RWPE2 (cell line): ENCODE data around the gene RBM4B.
A peak's percentile ranks its signal among the peaks of the same experiment; 100 is the strongest.
"Not testable (repeated sequence)": the region's sequence is repeated elsewhere in the genome, so short reads cannot be mapped to it uniquely, and the experiment has no call there.

Experiments used
- ATAC-seq: fragments of 200-7000 bp; cut with Tn5 transposase; 3 replicates; pipeline ENCODE4 v1.9.1; 2021; ENCODE audit warnings: low read depth
- DNase-seq: peaks from one replicate; pipeline ENCODE4 v3.0.0-alpha.2; 2020; ENCODE audit warnings: low spot score
- H3K27ac ChIP-seq: fragments of 450-650 bp; 2 replicates; pipeline ENCODE4 v1.5.1; 2017; ENCODE audit warnings: mild to moderate bottlenecking; ENCODE audit not compliant: poor library complexity, severe bottlenecking
- H3K27me3 ChIP-seq: fragments of 250-450 bp; sonication (Bioruptor Pico); 2 replicates; pipeline ENCODE4 v1.5.1; 2021; ENCODE audit warnings: mild to moderate bottlenecking, moderate library complexity; ENCODE audit not compliant: insufficient read depth, poor library complexity, severe bottlenecking
- H3K36me3 ChIP-seq: fragments of 250-450 bp; sonication (Bioruptor Pico); 2 replicates; pipeline ENCODE4 v1.5.1; 2020; ENCODE audit warnings: low read depth, mild to moderate bottlenecking, moderate library complexity
- H3K4me1 ChIP-seq: fragments of 250-450 bp; sonication (Bioruptor Pico); 2 replicates; pipeline ENCODE4 v1.5.1; 2021; ENCODE audit warnings: mild to moderate bottlenecking, moderate library complexity; ENCODE audit not compliant: insufficient read depth, poor library complexity, severe bottlenecking
- H3K4me3 ChIP-seq: fragments of 250-450 bp; sonication (Bioruptor Pico); 2 replicates; pipeline ENCODE4 v1.5.1; 2021; ENCODE audit warnings: mild to moderate bottlenecking, moderate library complexity; ENCODE audit not compliant: severe bottlenecking
- H3K9me3 ChIP-seq: fragments of 250-450 bp; sonication (Bioruptor Pico); 2 replicates; pipeline ENCODE4 v1.5.1; 2021; ENCODE audit warnings: mild to moderate bottlenecking, moderate library complexity; ENCODE audit not compliant: severe bottlenecking
- TF ChIP-seq, protein P1 (sequence below): fragments of 450-650 bp; IDR thresholded peaks from one replicate; pipeline ENCODE4 v1.5.1; 2017; ENCODE audit warnings: mild to moderate bottlenecking, moderate library complexity; ENCODE audit not compliant: poor library complexity, severe bottlenecking

RBM4B gene

DNA sequence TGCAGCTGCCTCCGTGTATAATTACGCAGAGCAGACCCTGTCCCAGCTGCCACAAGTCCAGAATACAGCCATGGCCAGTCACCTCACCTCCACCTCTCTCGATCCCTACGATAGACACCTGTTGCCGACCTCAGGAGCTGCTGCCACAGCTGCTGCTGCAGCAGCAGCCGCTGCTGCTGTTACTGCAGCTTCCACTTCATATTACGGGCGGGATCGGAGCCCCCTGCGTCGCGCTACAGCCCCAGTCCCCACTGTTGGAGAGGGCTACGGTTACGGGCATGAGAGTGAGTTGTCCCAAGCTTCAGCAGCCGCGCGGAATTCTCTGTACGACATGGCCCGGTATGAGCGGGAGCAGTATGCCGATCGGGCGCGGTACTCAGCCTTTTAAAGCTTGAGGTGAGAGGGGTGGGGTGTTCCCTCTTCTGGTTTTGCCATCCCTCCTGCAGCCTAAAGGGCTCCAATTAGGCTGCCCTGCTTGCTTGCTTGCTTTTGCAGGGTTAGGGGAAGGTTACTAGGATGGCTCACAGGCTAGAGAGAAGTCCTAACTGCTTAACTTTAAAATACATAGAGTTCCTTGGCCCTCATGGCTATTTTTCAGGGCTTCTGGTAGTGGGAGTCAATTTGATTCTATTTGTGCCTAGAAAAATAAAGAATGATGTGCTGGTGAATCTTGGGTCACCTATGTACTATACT, 33.8 kb downstream of the RBM4B start:
- Histone ChIP-seq H3K27ac (no peak overlapping the region), H3K36me3 (peaks cover 94% of the 10 kb centered on the region), H3K4me3 (no peak overlapping the region), H3K4me1 (peaks cover 36% of the 10 kb centered on the region), H3K27me3 (no peaks in the 10 kb centered on the region), H3K9me3 (no peaks in the 10 kb centered on the region)
- ATAC-seq (no peak), DNase-seq (no peak)
- TF ChIP-seq, protein P1, sequence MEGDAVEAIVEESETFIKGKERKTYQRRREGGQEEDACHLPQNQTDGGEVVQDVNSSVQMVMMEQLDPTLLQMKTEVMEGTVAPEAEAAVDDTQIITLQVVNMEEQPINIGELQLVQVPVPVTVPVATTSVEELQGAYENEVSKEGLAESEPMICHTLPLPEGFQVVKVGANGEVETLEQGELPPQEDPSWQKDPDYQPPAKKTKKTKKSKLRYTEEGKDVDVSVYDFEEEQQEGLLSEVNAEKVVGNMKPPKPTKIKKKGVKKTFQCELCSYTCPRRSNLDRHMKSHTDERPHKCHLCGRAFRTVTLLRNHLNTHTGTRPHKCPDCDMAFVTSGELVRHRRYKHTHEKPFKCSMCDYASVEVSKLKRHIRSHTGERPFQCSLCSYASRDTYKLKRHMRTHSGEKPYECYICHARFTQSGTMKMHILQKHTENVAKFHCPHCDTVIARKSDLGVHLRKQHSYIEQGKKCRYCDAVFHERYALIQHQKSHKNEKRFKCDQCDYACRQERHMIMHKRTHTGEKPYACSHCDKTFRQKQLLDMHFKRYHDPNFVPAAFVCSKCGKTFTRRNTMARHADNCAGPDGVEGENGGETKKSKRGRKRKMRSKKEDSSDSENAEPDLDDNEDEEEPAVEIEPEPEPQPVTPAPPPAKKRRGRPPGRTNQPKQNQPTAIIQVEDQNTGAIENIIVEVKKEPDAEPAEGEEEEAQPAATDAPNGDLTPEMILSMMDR = no peak

DNA sequence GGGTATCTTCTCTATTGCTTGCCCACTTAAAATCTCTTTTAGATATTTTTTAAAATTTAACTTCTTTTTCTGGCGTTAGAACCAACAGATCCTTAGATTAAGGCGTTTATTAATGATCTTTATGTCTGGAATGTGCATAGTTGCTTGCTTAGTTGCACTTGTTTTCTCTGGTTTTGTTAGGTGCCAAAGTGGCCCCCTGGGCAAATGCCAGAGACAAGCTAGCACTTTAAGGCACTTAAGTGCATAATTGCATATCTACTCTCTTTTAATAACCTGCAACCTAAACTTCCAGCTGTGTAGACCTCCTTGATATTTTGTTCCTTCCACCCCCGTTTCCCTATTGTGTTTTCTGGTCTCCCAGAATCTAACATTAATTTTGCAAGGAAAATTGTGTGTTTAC, 35.9 kb downstream of the RBM4B start:
- peaks cover 45% of the 10 kb centered on the region for H3K4me1 ChIP-seq
- no peaks in the 10 kb centered on the region for H3K9me3 ChIP-seq
- ATAC-seq (no peak), DNase-seq (no peak)
- H3K36me3 ChIP-seq = peaks cover 81% of the 10 kb centered on the region
- no peaks in the 10 kb centered on the region for H3K27me3 ChIP-seq
- TF ChIP-seq, protein P1 = no peak
- H3K27ac ChIP-seq = no peak overlapping the region
- no peak overlapping the region for H3K4me3 ChIP-seq

DNA sequence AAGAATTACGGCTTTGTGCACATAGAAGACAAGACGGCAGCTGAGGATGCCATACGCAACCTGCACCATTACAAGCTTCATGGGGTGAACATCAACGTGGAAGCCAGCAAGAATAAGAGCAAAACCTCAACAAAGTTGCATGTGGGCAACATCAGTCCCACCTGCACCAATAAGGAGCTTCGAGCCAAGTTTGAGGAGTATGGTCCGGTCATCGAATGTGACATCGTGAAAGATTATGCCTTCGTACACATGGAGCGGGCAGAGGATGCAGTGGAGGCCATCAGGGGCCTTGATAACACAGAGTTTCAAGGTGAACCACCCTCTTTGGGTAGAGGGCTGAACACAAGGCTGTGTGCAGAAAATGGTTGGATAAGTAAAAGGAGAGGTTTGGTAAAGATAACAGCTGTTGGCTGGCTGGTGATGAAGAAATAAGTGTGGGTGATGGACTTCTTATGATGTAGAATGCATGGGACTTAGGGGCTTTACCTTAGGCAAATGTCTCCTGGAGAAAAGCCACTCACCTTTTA, 37.8 kb downstream of the RBM4B start:
- Histone ChIP-seq H3K27ac (peak overlapping the region; percentile 61), H3K4me1 (peaks cover 45% of the 10 kb centered on the region), H3K4me3 (peak overlapping the region; percentile 81), H3K36me3 (peaks cover 68% of the 10 kb centered on the region)
- ATAC-seq, DNase-seq, H3K9me3 ChIP-seq, H3K27me3 ChIP-seq: not testable (repeated sequence)

- H3K36me3 ChIP-seq = peaks cover 68% of the 10 kb centered on the region
- H3K27ac ChIP-seq = peak overlapping the region; percentile 61
- peaks cover 45% of the 10 kb centered on the region for H3K4me1 ChIP-seq
- H3K4me3 ChIP-seq = peak overlapping the region; percentile 81
- H3K9me3 ChIP-seq = no peaks in the 10 kb centered on the region
- ATAC-seq (no peak), DNase-seq (no peak)
- TF ChIP-seq, protein P1 = no peak
- H3K27me3 ChIP-seq = no peaks in the 10 kb centered on the region
Measured at GRCh38 chr11:66639066-66639813, 38.4 kb downstream of the RBM4B start.

GRCh38 chr11:66638177-66639065, 39.3 kb downstream of the RBM4B start, which contains the start of gene RBM4:
RBM4 (plus strand) TSS chr11:66638703; CDS start chr11:66639712, 1,009 bp downstream.
- DNase-seq = peak; percentile 97

More at GRCh38 chr11:66638177-66639065, 39.3 kb downstream of the RBM4B start, which contains the start of gene RBM4:
- Histone ChIP-seq H3K27me3 (no peaks in the 10 kb centered on the region), H3K4me1 (peaks cover 45% of the 10 kb centered on the region), H3K27ac (peak within 1 kb of the TSS; percentile 61), H3K9me3 (no peaks in the 10 kb centered on the region), H3K4me3 (peak within 1 kb of the TSS; percentile 81), H3K36me3 (peaks cover 68% of the 10 kb centered on the region)
- peak; percentile 91 for ATAC-seq
- TF ChIP-seq, protein P1 = no peak
